Glutamatergic neuron (in vitro differentiated cells): Measurements from ENCODE around the gene NFATC2. TPM values are rescaled to one million over a fixed set of nuclear protein-coding genes. Genes with fewer than 3 reads are reported as not detected.
A peak's percentile ranks its signal among the peaks of the same experiment; 100 is the strongest.

ENCODE experiments used
- DNase-seq: peaks from one replicate; pipeline ENCODE4 v3.0.0; 2022
- H3K27ac Mint-ChIP-seq: one replicate; pipeline ENCODE4 v1.8.0; 2020; ENCODE audit warnings: mild to moderate bottlenecking, mixed read lengths, inconsistent platforms; ENCODE audit not compliant: unreplicated experiment
- H3K27me3 Mint-ChIP-seq: one replicate; pipeline ENCODE4 v1.8.0; 2020; ENCODE audit warnings: mild to moderate bottlenecking, moderate library complexity, mixed read lengths, inconsistent platforms; ENCODE audit not compliant: unreplicated experiment
- H3K36me3 Mint-ChIP-seq: one replicate; pipeline ENCODE4 v1.8.0; 2020; ENCODE audit warnings: mild to moderate bottlenecking, mixed read lengths, inconsistent platforms; ENCODE audit not compliant: unreplicated experiment
- H3K4me1 Mint-ChIP-seq: one replicate; pipeline ENCODE4 v1.8.0; 2020; ENCODE audit warnings: mild to moderate bottlenecking, low read depth, mixed read lengths, inconsistent platforms; ENCODE audit not compliant: unreplicated experiment
- H3K4me3 Mint-ChIP-seq: one replicate; pipeline ENCODE4 v1.8.0; 2020; ENCODE audit warnings: mild to moderate bottlenecking, mixed read lengths, inconsistent platforms; ENCODE audit not compliant: unreplicated experiment
- H3K9me3 Mint-ChIP-seq: one replicate; pipeline ENCODE4 v1.8.0; 2020; ENCODE audit warnings: mild to moderate bottlenecking, moderate library complexity, mixed read lengths, inconsistent platforms; ENCODE audit not compliant: unreplicated experiment
- CTCF ChIP-seq: fragments of 200-600 bp; sonication (generic); IDR thresholded peaks from one replicate; pipeline ENCODE4 v1.5.0; 2021; ENCODE audit not compliant: partially characterized antibody, unreplicated experiment
- total RNA-seq: library from RNA; stranded (reverse); fragmentation: NEBNext Ultra II Directional; extraction: Animal tissue kit (Norgen Biotek cat#: 25700); gene quantifications from one replicate; pipeline ENCODE4 v1.2.1, GENCODE V29; 2021; ENCODE audit not compliant: unreplicated experiment

NFATC2 gene
- total RNA-seq, 1 donor from 2014 or later: not detected

- Mint-ChIP-seq H3K9me3 (no peaks in the 10 kb centered on the region), H3K4me1 (peaks cover 18% of the 10 kb centered on the region), H3K4me3 (peak overlapping the region; percentile 55), H3K36me3 (no peaks in the 10 kb centered on the region), H3K27me3 (peaks cover 2% of the 10 kb centered on the region), H3K27ac (no peak overlapping the region)
- TF ChIP-seq CTCF: no peak
- DNase-seq: no peak
Measured at GRCh38 chr20:51398083-51398482, 144.4 kb downstream of the NFATC2 start.

- no peak for TF ChIP-seq CTCF
- peak overlapping the region; percentile 55 for H3K4me3 Mint-ChIP-seq
- no peak overlapping the region for H3K27ac Mint-ChIP-seq
- peaks cover 2% of the 10 kb centered on the region for H3K27me3 Mint-ChIP-seq
- H3K9me3 Mint-ChIP-seq: no peaks in the 10 kb centered on the region
- H3K4me1 Mint-ChIP-seq: peaks cover 18% of the 10 kb centered on the region
- peak; percentile 31 for DNase-seq
- H3K36me3 Mint-ChIP-seq: no peaks in the 10 kb centered on the region
Measured at GRCh38 chr20:51397137-51397536, 145.4 kb downstream of the NFATC2 start.

GRCh38 chr20:51396365-51396909 is 146.1 kb downstream of the NFATC2 start:
- peaks cover 2% of the 10 kb centered on the region for H3K27me3 Mint-ChIP-seq
- TF ChIP-seq CTCF: no peak
- peaks cover 18% of the 10 kb centered on the region for H3K4me1 Mint-ChIP-seq
- H3K27ac Mint-ChIP-seq: no peak overlapping the region
- DNase-seq: no peak
- H3K4me3 Mint-ChIP-seq: no peak overlapping the region
- H3K36me3 Mint-ChIP-seq: no peaks in the 10 kb centered on the region
- no peaks in the 10 kb centered on the region for H3K9me3 Mint-ChIP-seq

GRCh38 chr20:51394706-51395105 is 147.8 kb downstream of the NFATC2 start:
- Mint-ChIP-seq H3K4me1 (peaks cover 18% of the 10 kb centered on the region), H3K36me3 (no peaks in the 10 kb centered on the region), H3K27ac (peak overlapping the region; percentile 25)

More at GRCh38 chr20:51394706-51395105, 147.8 kb downstream of the NFATC2 start:
- Mint-ChIP-seq H3K9me3 (no peaks in the 10 kb centered on the region), H3K27me3 (peaks cover 5% of the 10 kb centered on the region), H3K4me3 (no peak overlapping the region)
- DNase-seq: no peak
- TF ChIP-seq CTCF: no peak
